Osteocyte (in vitro differentiated cells): ENCODE data around the gene LEMD2. TPM values are rescaled to one million over a fixed set of nuclear protein-coding genes. Genes with fewer than 3 reads are reported as not detected.

Source experiments
- DNase-seq: peaks from one replicate; pipeline ENCODE4 v3.0.0; 2021; ENCODE audit warnings: mixed read lengths; ENCODE audit not compliant: unreplicated experiment; ENCODE audit errors: extremely low spot score
- H3K27ac Mint-ChIP-seq: one replicate; pipeline ENCODE4 v1.8.0; 2021; ENCODE audit warnings: mild to moderate bottlenecking, mixed read lengths; ENCODE audit not compliant: unreplicated experiment
- H3K27me3 Mint-ChIP-seq: one replicate; pipeline ENCODE4 v1.8.0; 2021; ENCODE audit warnings: mixed read lengths; ENCODE audit not compliant: unreplicated experiment
- H3K36me3 Mint-ChIP-seq: one replicate; pipeline ENCODE4 v1.8.0; 2021; ENCODE audit warnings: mixed read lengths; ENCODE audit not compliant: unreplicated experiment
- H3K4me1 Mint-ChIP-seq: one replicate; pipeline ENCODE4 v1.8.0; 2021; ENCODE audit warnings: mixed read lengths; ENCODE audit not compliant: unreplicated experiment
- H3K4me3 Mint-ChIP-seq: one replicate; pipeline ENCODE4 v1.8.0; 2021; ENCODE audit warnings: mild to moderate bottlenecking, moderate library complexity, mixed read lengths; ENCODE audit not compliant: unreplicated experiment
- H3K9me3 Mint-ChIP-seq: one replicate; pipeline ENCODE4 v1.8.0; 2021; ENCODE audit warnings: mixed read lengths; ENCODE audit not compliant: unreplicated experiment
- CTCF ChIP-seq: fragments of 200-600 bp; sonication (generic); IDR thresholded peaks from 2 replicates; pipeline ENCODE4 v1.5.0; 2021; ENCODE audit warnings: antibody characterized with exemption, mild to moderate bottlenecking, moderate library complexity
- total RNA-seq: library from RNA; stranded (reverse); gene quantifications from 2 replicates; pipeline ENCODE4 v1.2.1, GENCODE V29; 2021

LEMD2 gene
- total RNA-seq, 1 donor from 2014 or later: 70.4 TPM

DNA sequence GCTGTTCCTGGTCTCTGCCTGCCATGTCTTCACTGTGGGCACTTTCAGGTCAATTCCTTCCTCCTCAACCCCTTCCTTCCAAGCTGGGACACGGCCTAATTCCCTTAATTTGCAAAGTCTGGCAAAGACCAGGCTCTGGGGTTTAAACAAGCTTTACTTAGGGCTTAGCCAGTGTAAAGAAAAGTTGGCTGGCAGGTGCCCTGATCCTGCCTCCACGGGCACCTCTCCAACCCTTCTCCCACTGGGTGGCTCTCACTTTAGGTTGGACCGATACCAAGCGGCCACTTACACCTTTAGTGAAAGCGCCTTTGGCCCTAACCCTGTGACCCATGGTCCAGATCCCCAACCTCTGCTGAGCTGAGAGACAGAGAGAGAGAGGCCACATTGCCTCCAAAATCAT is 28.6 kb upstream of the LEMD2 start:
- peaks cover 4% of the 10 kb centered on the region for H3K4me1 Mint-ChIP-seq
- no peak for DNase-seq
- H3K4me3 Mint-ChIP-seq: no peak overlapping the region
- H3K27ac Mint-ChIP-seq: no peak overlapping the region
- H3K27me3 Mint-ChIP-seq: peaks cover 37% of the 10 kb centered on the region
- no peak for TF ChIP-seq CTCF
- no peaks in the 10 kb centered on the region for H3K9me3 Mint-ChIP-seq
- H3K36me3 Mint-ChIP-seq: no peaks in the 10 kb centered on the region

DNA sequence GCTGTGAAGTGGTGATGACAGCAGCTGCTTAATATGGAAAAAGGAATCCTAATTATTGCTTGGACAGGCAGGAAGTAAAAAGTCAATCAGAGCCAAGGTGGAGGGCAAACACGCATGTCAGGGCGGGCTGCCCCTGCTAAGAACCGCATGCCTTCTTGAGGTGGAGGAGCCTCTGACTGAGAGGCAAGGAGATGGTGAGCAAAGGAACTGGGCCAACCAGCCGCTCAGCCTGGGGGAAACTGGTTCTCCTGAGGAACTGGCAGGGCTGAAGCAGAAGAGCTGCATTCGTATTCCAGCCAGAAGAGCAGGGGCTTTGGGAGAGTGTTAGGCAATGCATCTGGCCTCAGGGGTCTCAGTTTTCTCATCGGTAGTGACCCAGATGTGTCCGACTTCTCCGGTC is 28.0 kb upstream of the LEMD2 start:
- Mint-ChIP-seq H3K27ac (no peak overlapping the region), H3K36me3 (no peaks in the 10 kb centered on the region), H3K9me3 (no peaks in the 10 kb centered on the region), H3K27me3 (peaks cover 39% of the 10 kb centered on the region), H3K4me1 (peaks cover 4% of the 10 kb centered on the region), H3K4me3 (no peak overlapping the region)
- DNase-seq: no peak
- no peak for TF ChIP-seq CTCF

DNA sequence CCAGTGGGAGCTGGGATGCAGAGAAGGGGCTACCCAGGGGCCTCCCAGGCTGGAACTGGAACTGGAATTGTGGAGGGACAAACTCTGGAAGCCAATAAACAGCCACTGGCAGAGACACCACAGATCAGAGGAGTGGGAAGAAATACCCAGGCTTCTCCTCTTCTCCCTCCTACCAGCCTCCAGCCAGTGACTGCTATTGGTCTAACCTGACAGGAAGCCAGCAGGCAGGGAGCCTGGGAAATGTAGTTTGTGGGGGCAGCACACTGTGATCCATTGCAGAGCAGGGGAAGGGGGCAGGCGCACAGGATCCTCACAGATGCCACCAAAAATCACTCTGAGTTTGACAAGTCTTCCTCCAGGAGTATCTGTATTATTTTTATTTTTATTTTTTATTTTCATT is 26.9 kb upstream of the LEMD2 start:
- Mint-ChIP-seq H3K9me3 (no peaks in the 10 kb centered on the region), H3K4me1 (peaks cover 4% of the 10 kb centered on the region), H3K27me3 (peaks cover 47% of the 10 kb centered on the region), H3K4me3 (no peak overlapping the region), H3K27ac (no peak overlapping the region), H3K36me3 (no peaks in the 10 kb centered on the region)
- no peak for TF ChIP-seq CTCF
- DNase-seq: no peak

- Mint-ChIP-seq H3K36me3 (no peaks in the 10 kb centered on the region), H3K27me3 (peaks cover 53% of the 10 kb centered on the region), H3K9me3 (no peaks in the 10 kb centered on the region), H3K27ac (no peak overlapping the region), H3K4me3 (no peak overlapping the region), H3K4me1 (peaks cover 4% of the 10 kb centered on the region)
- DNase-seq: no peak
- TF ChIP-seq CTCF: no peak
Measured at GRCh38 chr6:33813990-33814985, 25.4 kb upstream of the LEMD2 start.

DNA sequence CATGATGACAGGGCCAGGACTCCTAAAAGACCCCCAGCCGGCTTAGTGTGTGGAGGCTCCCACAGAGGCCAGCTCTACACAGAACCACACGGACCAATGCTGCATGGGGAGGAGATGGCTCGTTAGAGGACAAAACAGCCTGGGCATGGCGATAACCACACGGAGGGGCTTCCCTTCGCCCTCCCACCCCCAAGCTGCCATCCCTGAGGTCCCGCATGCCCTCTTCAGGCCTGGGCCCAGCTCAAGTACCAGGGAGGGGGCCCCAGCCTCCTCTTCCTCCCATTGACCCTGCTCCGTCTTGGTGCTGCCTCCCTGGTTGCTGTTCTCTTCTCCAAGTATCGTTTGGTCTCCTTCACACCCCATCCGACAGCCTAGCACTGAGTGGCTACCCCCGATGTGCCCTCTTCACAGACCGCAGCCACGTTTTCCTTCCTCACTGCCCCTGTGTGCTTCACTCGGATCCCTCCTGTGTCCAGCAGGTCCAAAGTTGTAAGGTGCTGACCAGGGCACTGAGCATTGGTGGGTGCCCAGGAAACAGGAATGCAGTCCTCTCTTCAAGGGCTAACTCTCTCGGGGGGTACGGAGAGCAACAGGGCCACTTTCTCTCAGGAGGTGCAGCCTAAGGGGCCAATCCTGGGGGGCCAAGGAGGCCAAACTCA is 24.4 kb upstream of the LEMD2 start:
- H3K36me3 Mint-ChIP-seq: no peaks in the 10 kb centered on the region
- peaks cover 4% of the 10 kb centered on the region for H3K4me1 Mint-ChIP-seq
- no peaks in the 10 kb centered on the region for H3K9me3 Mint-ChIP-seq
- H3K27ac Mint-ChIP-seq: no peak overlapping the region
- no peak for DNase-seq
- no peak for TF ChIP-seq CTCF
- H3K27me3 Mint-ChIP-seq: peaks cover 56% of the 10 kb centered on the region
- no peak overlapping the region for H3K4me3 Mint-ChIP-seq
